Measurements from ENCODE around the gene SCAMP1. TPM values are rescaled to one million over a fixed set of nuclear protein-coding genes. Genes with fewer than 3 reads are reported as not detected.

SCAMP1 gene
- total and polyA plus RNA-seq, 8 donors: 31.9 to 58.2 (median 46.1) TPM

GRCh38 chr5:78369680-78370079 lies 9.3 kb downstream of the SCAMP1 start:
- no peak for DNase-seq
- no peak for ATAC-seq
- Histone ChIP-seq H3K9me3 (no peaks in the 10 kb centered on the region), H3K27me3 (no peaks in the 10 kb centered on the region), H3K27ac (no peak overlapping the region), H3K4me3 (no peak overlapping the region), H3K36me3 (no peaks in the 10 kb centered on the region), H3K4me1 (no peaks in the 10 kb centered on the region)
- intact Hi-C loops (cut with DNase I): no loop called here
- TF ChIP-seq, protein P1, sequence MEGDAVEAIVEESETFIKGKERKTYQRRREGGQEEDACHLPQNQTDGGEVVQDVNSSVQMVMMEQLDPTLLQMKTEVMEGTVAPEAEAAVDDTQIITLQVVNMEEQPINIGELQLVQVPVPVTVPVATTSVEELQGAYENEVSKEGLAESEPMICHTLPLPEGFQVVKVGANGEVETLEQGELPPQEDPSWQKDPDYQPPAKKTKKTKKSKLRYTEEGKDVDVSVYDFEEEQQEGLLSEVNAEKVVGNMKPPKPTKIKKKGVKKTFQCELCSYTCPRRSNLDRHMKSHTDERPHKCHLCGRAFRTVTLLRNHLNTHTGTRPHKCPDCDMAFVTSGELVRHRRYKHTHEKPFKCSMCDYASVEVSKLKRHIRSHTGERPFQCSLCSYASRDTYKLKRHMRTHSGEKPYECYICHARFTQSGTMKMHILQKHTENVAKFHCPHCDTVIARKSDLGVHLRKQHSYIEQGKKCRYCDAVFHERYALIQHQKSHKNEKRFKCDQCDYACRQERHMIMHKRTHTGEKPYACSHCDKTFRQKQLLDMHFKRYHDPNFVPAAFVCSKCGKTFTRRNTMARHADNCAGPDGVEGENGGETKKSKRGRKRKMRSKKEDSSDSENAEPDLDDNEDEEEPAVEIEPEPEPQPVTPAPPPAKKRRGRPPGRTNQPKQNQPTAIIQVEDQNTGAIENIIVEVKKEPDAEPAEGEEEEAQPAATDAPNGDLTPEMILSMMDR (IDR thresholded peaks at IDR 0.05): no peak

DNA sequence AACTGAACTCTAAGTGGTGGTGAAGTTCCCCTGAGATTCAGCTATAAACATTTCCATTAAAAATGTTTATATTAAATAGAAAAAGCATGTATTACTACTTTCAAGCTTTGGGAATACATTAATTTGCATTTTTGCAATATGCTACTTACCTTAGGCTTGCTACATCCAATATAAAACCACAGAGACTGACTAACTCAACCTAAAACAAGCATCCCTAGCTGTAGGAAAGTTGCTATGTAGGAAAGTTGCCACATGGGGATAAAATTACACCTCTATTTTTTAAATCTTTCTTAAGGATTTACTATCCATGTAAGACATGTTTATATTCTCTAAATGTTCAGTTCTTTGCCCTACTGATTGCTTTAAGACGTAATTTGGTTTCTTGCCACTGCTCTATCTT lies 12.8 kb downstream of the SCAMP1 start:
- H3K27me3 ChIP-seq: no peaks in the 10 kb centered on the region
- H3K36me3 ChIP-seq: no peaks in the 10 kb centered on the region
- no peaks in the 10 kb centered on the region for H3K4me1 ChIP-seq
- ATAC-seq: no peak
- intact Hi-C loops (cut with DNase I): no loop called here
- TF ChIP-seq, protein P1 (IDR thresholded peaks at IDR 0.05): no peak
- H3K4me3 ChIP-seq: no peak overlapping the region
- H3K27ac ChIP-seq: no peak overlapping the region
- no peaks in the 10 kb centered on the region for H3K9me3 ChIP-seq
- no peak for DNase-seq

DNA sequence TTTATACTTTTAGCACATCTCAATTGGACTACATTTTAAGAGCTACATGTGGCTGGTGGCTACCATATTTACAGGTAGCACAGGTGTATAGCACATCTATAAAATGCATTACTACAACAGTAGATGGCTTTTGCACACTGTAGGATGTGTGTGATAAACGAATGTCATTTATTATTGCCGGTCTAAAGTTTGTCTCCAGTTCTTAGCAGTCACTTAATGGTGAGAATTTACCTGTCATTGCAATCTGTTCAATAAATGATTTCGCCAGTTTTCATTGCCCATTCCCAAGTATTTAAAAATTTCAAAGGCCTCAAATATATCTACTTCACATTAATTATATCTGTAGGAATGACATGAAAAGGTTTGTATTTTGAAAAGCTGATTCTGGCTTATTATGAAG lies 15.9 kb downstream of the SCAMP1 start:
- Histone ChIP-seq H3K9me3 (no peaks in the 10 kb centered on the region), H3K27ac (no peak overlapping the region), H3K36me3 (no peaks in the 10 kb centered on the region), H3K4me1 (no peaks in the 10 kb centered on the region), H3K4me3 (no peak overlapping the region), H3K27me3 (no peaks in the 10 kb centered on the region)
- TF ChIP-seq, protein P1 (IDR thresholded peaks at IDR 0.05): no peak
- intact Hi-C loops (cut with DNase I): no loop called here
- ATAC-seq (no peak), DNase-seq (no peak)

- no peaks in the 10 kb centered on the region for H3K4me1 ChIP-seq
- no peaks in the 10 kb centered on the region for H3K27me3 ChIP-seq
- TF ChIP-seq, protein P1 (IDR thresholded peaks at IDR 0.05): no peak
- no peak for ATAC-seq
- no peak for DNase-seq
- intact Hi-C loops (cut with DNase I): no loop called here
- no peak overlapping the region for H3K27ac ChIP-seq
- no peaks in the 10 kb centered on the region for H3K9me3 ChIP-seq
- no peaks in the 10 kb centered on the region for H3K36me3 ChIP-seq
- no peak overlapping the region for H3K4me3 ChIP-seq
Observed at GRCh38 chr5:78377056-78377717, 16.8 kb downstream of the SCAMP1 start.

- H3K9me3 ChIP-seq: no peaks in the 10 kb centered on the region
- intact Hi-C loops (cut with DNase I): no loop called here
- H3K36me3 ChIP-seq: no peaks in the 10 kb centered on the region
- DNase-seq: no peak
- TF ChIP-seq, protein P1 (IDR thresholded peaks at IDR 0.05): no peak
- no peak for ATAC-seq
- H3K4me1 ChIP-seq: no peaks in the 10 kb centered on the region
- H3K27me3 ChIP-seq: no peaks in the 10 kb centered on the region
- no peak overlapping the region for H3K4me3 ChIP-seq
- H3K27ac ChIP-seq: no peak overlapping the region
Observed at GRCh38 chr5:78377718-78378105, 17.3 kb downstream of the SCAMP1 start.

Data from left lung (tissue), 10 donors.